WTC11 (cell line): ENCODE measurements around the gene HEYL. TPM values are rescaled to one million over a fixed set of nuclear protein-coding genes. Genes with fewer than 3 reads are reported as not detected.

ENCODE experiments used
- ATAC-seq: fragments of 200-7000 bp; cut with Tn5 transposase; 2 replicates; pipeline ENCODE4 v1.10.0; 2021; ENCODE audit warnings: mild to moderate bottlenecking, moderate library complexity
- CTCF ChIA-PET: fragments of 300-600 bp; sonication (Branson Sonifier 250); formaldehyde crosslinking; loops from one replicate; lab custom pipeline; 2021; ENCODE audit warnings: antibody characterized with exemption; lab: Charles Lee
- POLR2A ChIA-PET: fragments of 350-600 bp; sonication (Branson Sonifier 250); formaldehyde crosslinking; loops from one replicate; lab custom pipeline; 2021; ENCODE audit warnings: antibody characterized with exemption; lab: Charles Lee
- DNase-seq: peaks from one replicate; pipeline ENCODE4 v3.0.0; 2021; ENCODE audit warnings: low spot score
- H3K27ac Mint-ChIP-seq: 2 replicates; pipeline ENCODE4 v1.8.0; 2021; ENCODE audit warnings: mixed read lengths
- H3K27me3 Mint-ChIP-seq: 2 replicates; pipeline ENCODE4 v1.8.0; 2021; ENCODE audit warnings: low read depth, mild to moderate bottlenecking, moderate library complexity, mixed read lengths
- H3K36me3 Mint-ChIP-seq: 2 replicates; pipeline ENCODE4 v1.8.0; 2021; ENCODE audit warnings: mixed read lengths
- H3K4me1 Mint-ChIP-seq: 2 replicates; pipeline ENCODE4 v1.8.0; 2022; ENCODE audit warnings: mixed read lengths
- H3K4me3 Mint-ChIP-seq: 2 replicates; pipeline ENCODE4 v1.8.0; 2021; ENCODE audit warnings: mild to moderate bottlenecking, moderate library complexity, mixed read lengths
- H3K9me3 Mint-ChIP-seq: 2 replicates; pipeline ENCODE4 v1.8.0; 2021; ENCODE audit warnings: mixed read lengths
- ETV6 ChIP-seq: sonication (generic); formaldehyde crosslinking; IDR thresholded peaks from 2 replicates; pipeline ENCODE4 v1.8.1; 2022; ENCODE audit warnings: mild to moderate bottlenecking, missing genetic modification reagents
- FOXJ3 ChIP-seq: sonication (generic); formaldehyde crosslinking; IDR thresholded peaks from 2 replicates; pipeline ENCODE4 v1.9.0; 2021; ENCODE audit warnings: missing genetic modification reagents, mild to moderate bottlenecking, borderline replicate concordance
- FOXK1 ChIP-seq: sonication (generic); formaldehyde crosslinking; IDR thresholded peaks from 2 replicates; pipeline ENCODE4 v1.8.0; 2022; ENCODE audit warnings: mild to moderate bottlenecking, moderate library complexity, missing genetic modification reagents
- MYBL2 ChIP-seq: sonication (generic); formaldehyde crosslinking; IDR thresholded peaks from 2 replicates; pipeline ENCODE4 v1.8.1; 2023; ENCODE audit warnings: mild to moderate bottlenecking, moderate library complexity, missing genetic modification reagents
- NR1H2 ChIP-seq: sonication (generic); formaldehyde crosslinking; IDR thresholded peaks from 2 replicates; pipeline ENCODE4 v1.9.0; 2021; ENCODE audit warnings: mild to moderate bottlenecking, moderate library complexity, missing genetic modification reagents
- NR3C1 ChIP-seq: sonication (generic); formaldehyde crosslinking; conservative IDR thresholded peaks from 2 replicates; pipeline ENCODE4 v1.8.1; 2023; ENCODE audit warnings: low read depth, mild to moderate bottlenecking, missing genetic modification reagents
- SOX15 ChIP-seq: fragments of 250-450 bp; sonication (Bioruptor Pico); IDR thresholded peaks from 2 replicates; pipeline ENCODE4 v1.9.0; 2021; ENCODE audit warnings: mild to moderate bottlenecking
- TEAD4 ChIP-seq: sonication (generic); formaldehyde crosslinking; IDR thresholded peaks from 2 replicates; pipeline ENCODE4 v1.8.0; 2022; ENCODE audit warnings: mild to moderate bottlenecking, missing genetic modification reagents
- TP53 ChIP-seq: sonication (generic); formaldehyde crosslinking; IDR thresholded peaks from 2 replicates; pipeline ENCODE4 v1.8.1; 2023; ENCODE audit warnings: mild to moderate bottlenecking, missing genetic modification reagents
- ZNF219 ChIP-seq: sonication (generic); formaldehyde crosslinking; IDR thresholded peaks from 2 replicates; pipeline ENCODE4 v1.8.0; 2023; ENCODE audit warnings: missing genetic modification reagents, mild to moderate bottlenecking, borderline replicate concordance
- ZNF317 ChIP-seq: sonication (generic); formaldehyde crosslinking; IDR thresholded peaks from 2 replicates; pipeline ENCODE4 v1.8.1; 2023; ENCODE audit warnings: low read depth, mild to moderate bottlenecking, moderate library complexity, missing genetic modification reagents, borderline replicate concordance
- ZNF671 ChIP-seq: fragments of 250-450 bp; sonication (Bioruptor Pico); IDR thresholded peaks from 2 replicates; pipeline ENCODE4 v1.8.0; 2021; ENCODE audit warnings: mild to moderate bottlenecking
- total RNA-seq: library from RNA; stranded (reverse); gene quantifications from 3 replicates; pipeline ENCODE4 v1.2.3, GENCODE V29; 2021
- TF ChIP-seq, protein P1 (sequence below): sonication (generic); formaldehyde crosslinking; IDR thresholded peaks from 2 replicates; pipeline ENCODE4 v1.8.1; 2023; ENCODE audit warnings: mild to moderate bottlenecking, moderate library complexity, missing genetic modification reagents
- TF ChIP-seq, protein P2 (sequence below): sonication (generic); formaldehyde crosslinking; IDR thresholded peaks from 2 replicates; pipeline ENCODE4 v1.8.1; 2022; ENCODE audit warnings: low read depth, missing genetic modification reagents, borderline replicate concordance
- TF ChIP-seq, protein P3 (sequence below): sonication (generic); formaldehyde crosslinking; conservative IDR thresholded peaks from 2 replicates; pipeline ENCODE4 v1.8.1; 2023; ENCODE audit warnings: mild to moderate bottlenecking, low read depth, missing genetic modification reagents, moderate library complexity
- TF ChIP-seq, protein P4 (sequence below): sonication (generic); formaldehyde crosslinking; conservative IDR thresholded peaks from 2 replicates; pipeline ENCODE4 v1.8.1; 2022; ENCODE audit warnings: mild to moderate bottlenecking, missing genetic modification reagents
- TF ChIP-seq, protein P5 (sequence below): sonication (generic); formaldehyde crosslinking; IDR thresholded peaks from 2 replicates; pipeline ENCODE4 v1.8.0; 2023; ENCODE audit warnings: mild to moderate bottlenecking, missing genetic modification reagents
- TF ChIP-seq, protein P6 (sequence below): sonication (generic); formaldehyde crosslinking; IDR thresholded peaks from 2 replicates; pipeline ENCODE4 v1.8.0; 2022; ENCODE audit warnings: mild to moderate bottlenecking, missing genetic modification reagents
- TF ChIP-seq, protein P7 (sequence below): fragments of 250-450 bp; sonication (Bioruptor Pico); conservative IDR thresholded peaks from 2 replicates; pipeline ENCODE4 v1.9.0; 2021; ENCODE audit warnings: mild to moderate bottlenecking
- TF ChIP-seq, protein P8 (sequence below): sonication (generic); formaldehyde crosslinking; IDR thresholded peaks from 2 replicates; pipeline ENCODE4 v1.8.1; 2023; ENCODE audit warnings: mild to moderate bottlenecking, missing genetic modification reagents, moderate library complexity

HEYL gene
- total RNA-seq, 1 experiment from 2014 or later, result 2.3 TPM

DNA sequence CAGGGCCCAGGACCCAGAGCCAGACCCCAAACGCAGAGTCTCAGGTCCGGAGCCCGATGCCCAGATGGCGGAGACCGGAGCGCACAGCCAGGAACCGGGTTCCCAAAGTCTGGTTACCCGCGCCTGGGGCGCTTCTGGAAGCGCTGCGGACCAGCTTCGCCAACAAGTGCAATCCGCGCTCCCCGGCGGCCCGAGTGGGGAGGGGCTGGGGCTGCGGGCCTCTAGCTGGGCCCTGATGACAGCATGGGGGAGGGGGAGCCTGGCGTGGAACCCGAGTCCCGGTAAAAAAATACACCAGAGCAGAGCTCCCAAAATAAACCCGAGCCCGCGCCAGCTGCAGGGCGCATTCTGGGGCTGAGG, 32.0 kb upstream of the HEYL start:
- Mint-ChIP-seq H3K4me1 (no peaks in the 10 kb centered on the region), H3K4me3 (peak overlapping the region; percentile 63), H3K9me3 (no peaks in the 10 kb centered on the region), H3K27ac (no peak overlapping the region), H3K36me3 (no peaks in the 10 kb centered on the region)
- ATAC-seq (peak; percentile 11), DNase-seq (peak; percentile 53)
- CTCF ChIA-PET, result interaction anchor here (1.4 to 6.1 kb wide), 18 partner anchors 8 to 132 kb away, joined by 4 to 90 read pairs (median 14); partner anchors contain the start of genes HEYL and HPCAL4
- POLR2A ChIA-PET, result interaction anchor here (1.3 kb wide), 1 partner anchor 13 kb away, joined by 6 read pairs; no protein-coding TSS in a partner anchor
- no peak for TF ChIP-seq TP53 (CRISPR knock-in tag)
- TF ChIP-seq, protein P1, sequence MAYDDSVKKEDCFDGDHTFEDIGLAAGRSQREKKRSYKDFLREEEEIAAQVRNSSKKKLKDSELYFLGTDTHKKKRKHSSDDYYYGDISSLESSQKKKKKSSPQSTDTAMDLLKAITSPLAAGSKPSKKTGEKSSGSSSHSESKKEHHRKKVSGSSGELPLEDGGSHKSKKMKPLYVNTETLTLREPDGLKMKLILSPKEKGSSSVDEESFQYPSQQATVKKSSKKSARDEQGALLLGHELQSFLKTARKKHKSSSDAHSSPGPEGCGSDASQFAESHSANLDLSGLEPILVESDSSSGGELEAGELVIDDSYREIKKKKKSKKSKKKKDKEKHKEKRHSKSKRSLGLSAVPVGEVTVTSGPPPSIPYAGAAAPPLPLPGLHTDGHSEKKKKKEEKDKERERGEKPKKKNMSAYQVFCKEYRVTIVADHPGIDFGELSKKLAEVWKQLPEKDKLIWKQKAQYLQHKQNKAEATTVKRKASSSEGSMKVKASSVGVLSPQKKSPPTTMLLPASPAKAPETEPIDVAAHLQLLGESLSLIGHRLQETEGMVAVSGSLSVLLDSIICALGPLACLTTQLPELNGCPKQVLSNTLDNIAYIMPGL (CRISPR knock-in tag), result peak; percentile 35; the same call in 1 of the 2 replicates
- TF ChIP-seq, protein P2, sequence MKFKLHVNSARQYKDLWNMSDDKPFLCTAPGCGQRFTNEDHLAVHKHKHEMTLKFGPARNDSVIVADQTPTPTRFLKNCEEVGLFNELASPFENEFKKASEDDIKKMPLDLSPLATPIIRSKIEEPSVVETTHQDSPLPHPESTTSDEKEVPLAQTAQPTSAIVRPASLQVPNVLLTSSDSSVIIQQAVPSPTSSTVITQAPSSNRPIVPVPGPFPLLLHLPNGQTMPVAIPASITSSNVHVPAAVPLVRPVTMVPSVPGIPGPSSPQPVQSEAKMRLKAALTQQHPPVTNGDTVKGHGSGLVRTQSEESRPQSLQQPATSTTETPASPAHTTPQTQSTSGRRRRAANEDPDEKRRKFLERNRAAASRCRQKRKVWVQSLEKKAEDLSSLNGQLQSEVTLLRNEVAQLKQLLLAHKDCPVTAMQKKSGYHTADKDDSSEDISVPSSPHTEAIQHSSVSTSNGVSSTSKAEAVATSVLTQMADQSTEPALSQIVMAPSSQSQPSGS, result no peak
- no peak for TF ChIP-seq ETV6 (CRISPR knock-in tag)
- no peak for TF ChIP-seq ZNF317 (CRISPR knock-in tag)
- TF ChIP-seq, protein P3, sequence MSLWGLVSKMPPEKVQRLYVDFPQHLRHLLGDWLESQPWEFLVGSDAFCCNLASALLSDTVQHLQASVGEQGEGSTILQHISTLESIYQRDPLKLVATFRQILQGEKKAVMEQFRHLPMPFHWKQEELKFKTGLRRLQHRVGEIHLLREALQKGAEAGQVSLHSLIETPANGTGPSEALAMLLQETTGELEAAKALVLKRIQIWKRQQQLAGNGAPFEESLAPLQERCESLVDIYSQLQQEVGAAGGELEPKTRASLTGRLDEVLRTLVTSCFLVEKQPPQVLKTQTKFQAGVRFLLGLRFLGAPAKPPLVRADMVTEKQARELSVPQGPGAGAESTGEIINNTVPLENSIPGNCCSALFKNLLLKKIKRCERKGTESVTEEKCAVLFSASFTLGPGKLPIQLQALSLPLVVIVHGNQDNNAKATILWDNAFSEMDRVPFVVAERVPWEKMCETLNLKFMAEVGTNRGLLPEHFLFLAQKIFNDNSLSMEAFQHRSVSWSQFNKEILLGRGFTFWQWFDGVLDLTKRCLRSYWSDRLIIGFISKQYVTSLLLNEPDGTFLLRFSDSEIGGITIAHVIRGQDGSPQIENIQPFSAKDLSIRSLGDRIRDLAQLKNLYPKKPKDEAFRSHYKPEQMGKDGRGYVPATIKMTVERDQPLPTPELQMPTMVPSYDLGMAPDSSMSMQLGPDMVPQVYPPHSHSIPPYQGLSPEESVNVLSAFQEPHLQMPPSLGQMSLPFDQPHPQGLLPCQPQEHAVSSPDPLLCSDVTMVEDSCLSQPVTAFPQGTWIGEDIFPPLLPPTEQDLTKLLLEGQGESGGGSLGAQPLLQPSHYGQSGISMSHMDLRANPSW (CRISPR knock-in tag), result no peak
- no peak for TF ChIP-seq MYBL2 (CRISPR knock-in tag)
- no peak for TF ChIP-seq ZNF671 (CRISPR knock-in tag)
- no peak for TF ChIP-seq FOXK1 (CRISPR knock-in tag)
- TF ChIP-seq, all 79 proteins: peak for 1
- peaks cover 100% of the 10 kb centered on the region for H3K27me3 Mint-ChIP-seq

DNA sequence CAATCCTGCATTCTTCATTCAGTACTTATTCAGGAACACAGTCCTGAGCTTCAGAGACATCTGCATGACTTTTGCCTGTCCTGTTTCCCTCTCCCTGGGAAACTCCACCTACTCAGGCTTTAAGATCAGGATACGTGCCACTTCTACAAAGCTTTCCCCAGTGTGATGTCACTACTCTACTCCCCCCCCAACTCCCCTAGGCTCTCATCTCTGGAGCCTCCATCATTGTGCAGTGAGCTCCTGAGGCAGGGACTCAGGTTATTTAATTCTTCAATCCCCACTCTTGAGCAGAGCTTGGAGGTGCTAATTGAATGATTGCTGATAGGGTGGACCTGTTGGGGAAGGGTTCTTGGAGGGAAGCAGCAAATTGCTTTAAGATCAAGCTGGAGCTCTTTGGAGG, 31.2 kb upstream of the HEYL start:
- no peak for ATAC-seq
- Mint-ChIP-seq H3K36me3 (no peaks in the 10 kb centered on the region), H3K4me3 (peak overlapping the region; percentile 38), H3K9me3 (no peaks in the 10 kb centered on the region), H3K27me3 (peaks cover 100% of the 10 kb centered on the region), H3K4me1 (no peaks in the 10 kb centered on the region), H3K27ac (no peak overlapping the region)
- no peak for DNase-seq
- ChIA-PET POLR2A (no interaction called here), CTCF (interaction anchor here (0.6 to 6.1 kb wide), 14 partner anchors 11 to 334 kb away, joined by 3 to 90 read pairs (median 22); partner anchors contain the start of genes HEYL and HPCAL4)
- no peak for TF ChIP-seq SOX15
- TF ChIP-seq ZNF219 (CRISPR knock-in tag), result no peak
- no peak for TF ChIP-seq NR1H2 (CRISPR knock-in tag)
- TF ChIP-seq, protein P4, sequence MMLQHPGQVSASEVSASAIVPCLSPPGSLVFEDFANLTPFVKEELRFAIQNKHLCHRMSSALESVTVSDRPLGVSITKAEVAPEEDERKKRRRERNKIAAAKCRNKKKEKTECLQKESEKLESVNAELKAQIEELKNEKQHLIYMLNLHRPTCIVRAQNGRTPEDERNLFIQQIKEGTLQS (CRISPR knock-in tag), result no peak
- TF ChIP-seq, protein P5, sequence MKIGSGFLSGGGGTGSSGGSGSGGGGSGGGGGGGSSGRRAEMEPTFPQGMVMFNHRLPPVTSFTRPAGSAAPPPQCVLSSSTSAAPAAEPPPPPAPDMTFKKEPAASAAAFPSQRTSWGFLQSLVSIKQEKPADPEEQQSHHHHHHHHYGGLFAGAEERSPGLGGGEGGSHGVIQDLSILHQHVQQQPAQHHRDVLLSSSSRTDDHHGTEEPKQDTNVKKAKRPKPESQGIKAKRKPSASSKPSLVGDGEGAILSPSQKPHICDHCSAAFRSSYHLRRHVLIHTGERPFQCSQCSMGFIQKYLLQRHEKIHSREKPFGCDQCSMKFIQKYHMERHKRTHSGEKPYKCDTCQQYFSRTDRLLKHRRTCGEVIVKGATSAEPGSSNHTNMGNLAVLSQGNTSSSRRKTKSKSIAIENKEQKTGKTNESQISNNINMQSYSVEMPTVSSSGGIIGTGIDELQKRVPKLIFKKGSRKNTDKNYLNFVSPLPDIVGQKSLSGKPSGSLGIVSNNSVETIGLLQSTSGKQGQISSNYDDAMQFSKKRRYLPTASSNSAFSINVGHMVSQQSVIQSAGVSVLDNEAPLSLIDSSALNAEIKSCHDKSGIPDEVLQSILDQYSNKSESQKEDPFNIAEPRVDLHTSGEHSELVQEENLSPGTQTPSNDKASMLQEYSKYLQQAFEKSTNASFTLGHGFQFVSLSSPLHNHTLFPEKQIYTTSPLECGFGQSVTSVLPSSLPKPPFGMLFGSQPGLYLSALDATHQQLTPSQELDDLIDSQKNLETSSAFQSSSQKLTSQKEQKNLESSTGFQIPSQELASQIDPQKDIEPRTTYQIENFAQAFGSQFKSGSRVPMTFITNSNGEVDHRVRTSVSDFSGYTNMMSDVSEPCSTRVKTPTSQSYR, result no peak
- TF ChIP-seq, protein P6, sequence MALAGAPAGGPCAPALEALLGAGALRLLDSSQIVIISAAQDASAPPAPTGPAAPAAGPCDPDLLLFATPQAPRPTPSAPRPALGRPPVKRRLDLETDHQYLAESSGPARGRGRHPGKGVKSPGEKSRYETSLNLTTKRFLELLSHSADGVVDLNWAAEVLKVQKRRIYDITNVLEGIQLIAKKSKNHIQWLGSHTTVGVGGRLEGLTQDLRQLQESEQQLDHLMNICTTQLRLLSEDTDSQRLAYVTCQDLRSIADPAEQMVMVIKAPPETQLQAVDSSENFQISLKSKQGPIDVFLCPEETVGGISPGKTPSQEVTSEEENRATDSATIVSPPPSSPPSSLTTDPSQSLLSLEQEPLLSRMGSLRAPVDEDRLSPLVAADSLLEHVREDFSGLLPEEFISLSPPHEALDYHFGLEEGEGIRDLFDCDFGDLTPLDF, result no peak
- no peak for TF ChIP-seq FOXK1 (CRISPR knock-in tag)
- TF ChIP-seq, protein P7, sequence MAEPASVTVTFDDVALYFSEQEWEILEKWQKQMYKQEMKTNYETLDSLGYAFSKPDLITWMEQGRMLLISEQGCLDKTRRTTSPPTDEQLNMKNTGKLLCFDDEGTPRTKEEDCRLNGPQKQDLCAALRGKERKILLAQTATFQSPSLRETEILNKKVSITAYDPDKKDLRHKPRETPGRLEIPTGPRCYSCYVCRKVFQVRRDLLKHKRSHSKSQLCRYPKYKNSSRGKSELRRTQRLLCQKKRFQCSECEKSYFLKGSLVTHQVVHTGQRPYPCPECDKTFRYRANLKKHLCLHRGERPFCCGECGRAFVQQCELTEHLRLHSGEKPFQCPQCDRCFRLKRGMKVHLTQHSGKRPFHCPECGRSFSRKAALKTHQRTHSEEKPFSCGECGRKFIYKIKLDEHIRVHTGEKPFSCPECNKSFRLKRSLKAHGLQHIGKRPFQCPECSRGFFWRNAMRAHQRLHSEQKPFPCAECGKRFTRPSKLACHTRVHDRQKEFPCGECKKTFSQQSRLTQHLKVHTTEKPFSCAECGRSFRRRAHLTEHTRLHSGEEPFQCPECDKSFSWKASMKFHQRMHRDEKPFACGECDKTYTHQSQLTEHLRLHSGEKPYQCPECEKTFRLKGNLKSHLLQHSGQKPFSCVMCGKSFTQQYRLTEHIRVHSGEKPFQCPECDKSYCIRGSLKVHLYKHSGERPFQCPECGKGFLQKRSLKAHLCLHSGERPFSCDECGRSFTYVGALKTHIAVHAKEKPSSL, result no peak
- no peak for TF ChIP-seq FOXJ3 (CRISPR knock-in tag)
- TF ChIP-seq NR3C1 (CRISPR knock-in tag), result no peak
- TF ChIP-seq, protein P8, sequence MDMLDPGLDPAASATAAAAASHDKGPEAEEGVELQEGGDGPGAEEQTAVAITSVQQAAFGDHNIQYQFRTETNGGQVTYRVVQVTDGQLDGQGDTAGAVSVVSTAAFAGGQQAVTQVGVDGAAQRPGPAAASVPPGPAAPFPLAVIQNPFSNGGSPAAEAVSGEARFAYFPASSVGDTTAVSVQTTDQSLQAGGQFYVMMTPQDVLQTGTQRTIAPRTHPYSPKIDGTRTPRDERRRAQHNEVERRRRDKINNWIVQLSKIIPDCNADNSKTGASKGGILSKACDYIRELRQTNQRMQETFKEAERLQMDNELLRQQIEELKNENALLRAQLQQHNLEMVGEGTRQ (CRISPR knock-in tag), result no peak
- TF ChIP-seq TEAD4 (CRISPR knock-in tag), result no peak
